Muscle layer of duodenum (tissue), 2 donors: ENCODE results near the gene WNT3.
"Not testable (repeated sequence)": the region's sequence is repeated elsewhere in the genome, so short reads cannot be mapped to it uniquely, and the experiment has no call there.

Experiments used
- H3K27ac ChIP-seq: one replicate; pipeline ENCODE4 v1.7.0; 2013; ENCODE audit warnings: mild to moderate bottlenecking, low read length
- H3K27me3 ChIP-seq: one replicate; pipeline ENCODE4 v1.7.0; 2013; ENCODE audit warnings: low read depth, mild to moderate bottlenecking, control low read depth, low read length
- H3K36me3 ChIP-seq, 2 donors: one replicate each; pipeline ENCODE4 v1.7.0; 2013; ENCODE audit warnings: low read length in 2 of 2, control low read depth in 1 of 2, mild to moderate bottlenecking in 1 of 2; ENCODE audit not compliant: insufficient read depth in 2 of 2, control insufficient read depth in 1 of 2
- H3K4me1 ChIP-seq, 2 donors: one replicate each; pipeline ENCODE4 v1.7.0; 2013; ENCODE audit warnings: low read length in 2 of 2, mild to moderate bottlenecking in 2 of 2, control low read depth in 1 of 2, moderate library complexity in 1 of 2; ENCODE audit not compliant: insufficient read depth in 2 of 2, control insufficient read depth in 1 of 2
- H3K4me3 ChIP-seq, 2 donors: one replicate each; pipeline ENCODE4 v1.7.0; 2013; ENCODE audit warnings: low read length in 2 of 2, low read depth in 1 of 2, mild to moderate bottlenecking in 1 of 2
- H3K9me3 ChIP-seq, 2 donors: one replicate each; pipeline ENCODE4 v1.7.0; 2013; ENCODE audit warnings: low read length in 2 of 2, control low read depth in 1 of 2, mild to moderate bottlenecking in 1 of 2; ENCODE audit not compliant: control insufficient read depth in 1 of 2
- donor health status: healthy.

The WNT3 gene

GRCh38 chr17:46757588-46757987 lies 60.9 kb downstream of the WNT3 start:
- peaks cover 21 to 44% of the 10 kb centered on the region in 2 donors for H3K36me3 ChIP-seq

GRCh38 chr17:46756861-46757260 lies 61.6 kb downstream of the WNT3 start:
- peaks cover 22 to 51% of the 10 kb centered on the region in 2 donors for H3K36me3 ChIP-seq
- H3K4me3 ChIP-seq: no peak overlapping the region
- H3K4me1 ChIP-seq: no peaks in the 10 kb centered on the region
- no peak overlapping the region for H3K27ac ChIP-seq
- no peaks in the 10 kb centered on the region for H3K9me3 ChIP-seq
- H3K27me3 ChIP-seq: no peaks in the 10 kb centered on the region

More at GRCh38 chr17:46757588-46757987, 60.9 kb downstream of the WNT3 start:
- H3K4me1 ChIP-seq, H3K27ac ChIP-seq, H3K4me3 ChIP-seq, H3K27me3 ChIP-seq, H3K9me3 ChIP-seq: not testable (repeated sequence)

GRCh38 chr17:46756081-46756735 lies 62.3 kb downstream of the WNT3 start:
- H3K27ac ChIP-seq: no peak overlapping the region
- no peak overlapping the region for H3K4me3 ChIP-seq
- H3K36me3 ChIP-seq: peaks cover 28 to 57% of the 10 kb centered on the region in 2 donors
- no peaks in the 10 kb centered on the region for H3K9me3 ChIP-seq
- H3K4me1 ChIP-seq: no peaks in the 10 kb centered on the region
- H3K27me3 ChIP-seq: no peaks in the 10 kb centered on the region

GRCh38 chr17:46753776-46754175 lies 64.7 kb downstream of the WNT3 start:
- no peaks in the 10 kb centered on the region for H3K4me1 ChIP-seq
- no peak overlapping the region for H3K27ac ChIP-seq
- H3K9me3 ChIP-seq: no peaks in the 10 kb centered on the region
- no peak overlapping the region for H3K4me3 ChIP-seq
- no peaks in the 10 kb centered on the region for H3K27me3 ChIP-seq
- H3K36me3 ChIP-seq: peaks cover 29 to 55% of the 10 kb centered on the region in 2 donors

GRCh38 chr17:46751425-46751824 lies 67.1 kb downstream of the WNT3 start:
- Histone ChIP-seq H3K4me1 (no peaks in the 10 kb centered on the region), H3K27ac (no peak overlapping the region), H3K9me3 (no peaks in the 10 kb centered on the region), H3K36me3 (peaks cover 23 to 49% of the 10 kb centered on the region in 2 donors), H3K4me3 (no peak overlapping the region), H3K27me3 (no peaks in the 10 kb centered on the region)

GRCh38 chr17:46745376-46745775 lies 73.1 kb downstream of the WNT3 start:
- H3K27ac ChIP-seq: no peak overlapping the region
- H3K9me3 ChIP-seq: no peaks in the 10 kb centered on the region
- H3K4me1 ChIP-seq: no peaks in the 10 kb centered on the region

GRCh38 chr17:46744441-46744840 lies 74.1 kb downstream of the WNT3 start:
- H3K36me3 ChIP-seq: peaks cover 0 to under 1% of the 10 kb centered on the region in 2 donors
- no peaks in the 10 kb centered on the region for H3K27me3 ChIP-seq
- no peak overlapping the region for H3K27ac ChIP-seq
- H3K4me3 ChIP-seq: no peak overlapping the region
- no peaks in the 10 kb centered on the region for H3K4me1 ChIP-seq
- no peaks in the 10 kb centered on the region for H3K9me3 ChIP-seq

More at GRCh38 chr17:46745376-46745775, 73.1 kb downstream of the WNT3 start:
- peaks cover 0 to 6% of the 10 kb centered on the region in 2 donors for H3K36me3 ChIP-seq
- no peak overlapping the region for H3K4me3 ChIP-seq
- H3K27me3 ChIP-seq: no peaks in the 10 kb centered on the region

GRCh38 chr17:46742565-46743270 lies 75.8 kb downstream of the WNT3 start:
- H3K36me3 ChIP-seq: no peaks in the 10 kb centered on the region
- H3K9me3 ChIP-seq: no peaks in the 10 kb centered on the region
- H3K27ac ChIP-seq: no peak overlapping the region
- H3K4me1 ChIP-seq: no peaks in the 10 kb centered on the region
- no peak overlapping the region for H3K4me3 ChIP-seq
- H3K27me3 ChIP-seq: no peaks in the 10 kb centered on the region

- Histone ChIP-seq H3K4me3 (no peak overlapping the region), H3K4me1 (no peaks in the 10 kb centered on the region), H3K36me3 (no peaks in the 10 kb centered on the region), H3K27me3 (no peaks in the 10 kb centered on the region), H3K9me3 (no peaks in the 10 kb centered on the region), H3K27ac (no peak overlapping the region)
These were observed 77.3 kb downstream of the WNT3 start for GRCh38 chr17:46741122-46741730.

- no peak overlapping the region for H3K4me3 ChIP-seq
- H3K36me3 ChIP-seq: no peaks in the 10 kb centered on the region
- no peaks in the 10 kb centered on the region for H3K9me3 ChIP-seq
- no peaks in the 10 kb centered on the region for H3K27me3 ChIP-seq
- no peak overlapping the region for H3K27ac ChIP-seq
- no peaks in the 10 kb centered on the region for H3K4me1 ChIP-seq
These were observed 78.5 kb downstream of the WNT3 start for GRCh38 chr17:46739982-46740381.

GRCh38 chr17:46738544-46738943 lies 79.9 kb downstream of the WNT3 start:
- Histone ChIP-seq H3K27ac (no peak overlapping the region), H3K4me3 (no peak overlapping the region)

More at GRCh38 chr17:46738544-46738943, 79.9 kb downstream of the WNT3 start:
- Histone ChIP-seq H3K27me3 (no peaks in the 10 kb centered on the region), H3K4me1 (no peaks in the 10 kb centered on the region), H3K9me3 (no peaks in the 10 kb centered on the region), H3K36me3 (peaks cover 2 to 6% of the 10 kb centered on the region in 2 donors)
